NK-92 (cell line): Measurements from ENCODE around the gene SMC1B.
"Not testable (repeated sequence)": the region's sequence is repeated elsewhere in the genome, so short reads cannot be mapped to it uniquely, and the experiment has no call there.

Source experiments
- DNase-seq: peaks from one replicate; lab custom pipeline; 2025; ENCODE audit not compliant: unreplicated experiment; lab: John Stamatoyannopoulos, UW

SMC1B gene

GRCh38 chr22:45413368-45414211, at the start of gene SMC1B, which contains the start of gene RIBC2:
SMC1B (minus strand) TSS chr22:45413599; CDS start chr22:45413567, 32 bp downstream.
RIBC2 (plus strand) TSS chr22:45413693; CDS start chr22:45413887, 194 bp downstream.
- no peak for DNase-seq

- no peak for DNase-seq
Measured at GRCh38 chr22:45462034-45462655, 48.7 kb upstream of the SMC1B start.

GRCh38 chr22:45460288-45461109, 47.1 kb upstream of the SMC1B start:
- no peak for DNase-seq

- DNase-seq = no peak
Measured at GRCh38 chr22:45459235-45459634, 45.8 kb upstream of the SMC1B start.

- no peak for DNase-seq
Measured at GRCh38 chr22:45458532-45458931, 45.1 kb upstream of the SMC1B start.

GRCh38 chr22:45456811-45457210, 43.4 kb upstream of the SMC1B start:
- no peak for DNase-seq

GRCh38 chr22:45455621-45456020, 42.2 kb upstream of the SMC1B start:
- no peak for DNase-seq

GRCh38 chr22:45455212-45455611, 41.8 kb upstream of the SMC1B start:
- DNase-seq = no peak

- DNase-seq = no peak
Measured at GRCh38 chr22:45454275-45454674, 40.9 kb upstream of the SMC1B start.

- no peak for DNase-seq
Measured at GRCh38 chr22:45453764-45454163, 40.4 kb upstream of the SMC1B start.

GRCh38 chr22:45452565-45453379, 39.4 kb upstream of the SMC1B start:
- no peak for DNase-seq

- DNase-seq = no peak
Measured at GRCh38 chr22:45451972-45452371, 38.6 kb upstream of the SMC1B start.

- no peak for DNase-seq
Measured at GRCh38 chr22:45450921-45451651, 37.7 kb upstream of the SMC1B start.

GRCh38 chr22:45450101-45450785, 36.8 kb upstream of the SMC1B start:
- no peak for DNase-seq

- not testable (repeated sequence) for DNase-seq
Measured at GRCh38 chr22:45449442-45449841, 36.0 kb upstream of the SMC1B start.

- no peak for DNase-seq
Measured at GRCh38 chr22:45448431-45448830, 35.0 kb upstream of the SMC1B start.

GRCh38 chr22:45447596-45447995, 34.2 kb upstream of the SMC1B start:
- not testable (repeated sequence) for DNase-seq

- no peak for DNase-seq
Measured at GRCh38 chr22:45446216-45446615, 32.8 kb upstream of the SMC1B start.

- no peak for DNase-seq
Measured at GRCh38 chr22:45445031-45445710, 31.8 kb upstream of the SMC1B start.
